OCI-LY3 (cell line): ENCODE data around the gene PCBP3.

Experiments used
- H2AFZ ChIP-seq: fragments of 200-600, 300-600 bp; shearing (Covaris generic); 2 replicates; pipeline ENCODE4 v1.6.0; 2014; ENCODE audit warnings: antibody characterized with exemption, low read depth, low read length
- H3K27ac ChIP-seq: fragments of 200-600, 300-600 bp; sonication (generic); 2 replicates; pipeline ENCODE4 v1.5.1; 2014; ENCODE audit warnings: mild to moderate bottlenecking, low read length, moderate library complexity, mixed read lengths
- H3K27me3 ChIP-seq: fragments of 200-600, 300-600 bp; sonication (generic); 2 replicates; pipeline ENCODE4 v1.6.1; 2014; ENCODE audit warnings: low read depth, low read length, mixed read lengths
- H3K36me3 ChIP-seq: fragments of 200-600, 300-600 bp; sonication (generic); replicated peaks from 2 replicates; pipeline ENCODE3; 2014; ENCODE audit warnings: low read depth, low read length, mixed read lengths
- H3K4me1 ChIP-seq: fragments of 300-600, 200-600 bp; sonication (generic); 2 replicates; pipeline ENCODE4 v1.6.1; 2014; ENCODE audit warnings: low read length, mixed read lengths
- H3K4me2 ChIP-seq: fragments of 200-600, 300-600 bp; sonication (generic); 2 replicates; pipeline ENCODE4 v1.6.1; 2014; ENCODE audit warnings: low read length, mixed read lengths
- H3K4me3 ChIP-seq: fragments of 300-600, 200-600 bp; sonication (generic); 2 replicates; pipeline ENCODE4 v1.5.1; 2014; ENCODE audit warnings: antibody characterized with exemption, mild to moderate bottlenecking, low read length, moderate library complexity
- H3K79me2 ChIP-seq: fragments of 300-600, 200-600 bp; shearing (Covaris generic); 2 replicates; pipeline ENCODE4 v1.6.1; 2014; ENCODE audit warnings: mild to moderate bottlenecking, low read length, mixed read lengths
- H3K9ac ChIP-seq: fragments of 300-600, 200-600 bp; shearing (Covaris generic); 2 replicates; pipeline ENCODE4 v1.6.0; 2014; ENCODE audit warnings: mild to moderate bottlenecking, low read length, moderate library complexity
- H3K9me3 ChIP-seq: fragments of 200-600, 300-600 bp; shearing (Covaris generic); 2 replicates; pipeline ENCODE4 v1.6.1; 2014; ENCODE audit warnings: low read length, mixed read lengths; ENCODE audit not compliant: insufficient read depth
- H4K20me1 ChIP-seq: fragments of 200-600, 300-600 bp; sonication (generic); 2 replicates; pipeline ENCODE4 v1.6.1; 2016; ENCODE audit warnings: low read length, mixed read lengths; ENCODE audit not compliant: insufficient read depth
- EZH2phosphoT487 ChIP-seq: fragments of 200-600 bp; shearing (Covaris generic); IDR thresholded peaks from 2 replicates; pipeline ENCODE4 v1.6.1; 2018; ENCODE audit warnings: antibody characterized with exemption, mixed run types, low read depth
- TF ChIP-seq, protein P1 (sequence below): fragments of 200-600, 300-600 bp; sonication (generic); IDR thresholded peaks from 2 replicates; pipeline ENCODE4 v1.5.1; 2014; ENCODE audit warnings: antibody characterized with exemption, low read length, low read depth

The PCBP3 gene

DNA sequence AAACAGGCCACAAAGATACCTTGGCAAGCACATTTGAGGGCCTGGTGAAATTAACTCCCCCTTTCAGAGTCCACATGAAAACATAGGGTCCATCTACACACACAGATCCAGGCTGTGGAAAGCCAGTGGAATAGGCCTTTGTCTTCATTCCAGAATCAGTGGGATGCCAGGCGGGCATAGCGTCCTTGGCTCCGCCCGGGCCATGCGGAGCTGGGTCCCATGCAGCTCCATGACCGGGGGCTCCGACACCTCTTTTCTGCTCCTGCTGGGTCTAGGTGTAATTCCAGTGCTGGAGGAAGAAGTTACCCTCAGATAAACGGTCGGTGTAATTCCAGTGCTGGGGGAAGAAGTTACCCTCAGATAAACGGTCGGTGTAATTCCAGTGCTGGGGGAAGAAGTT, 274.5 kb downstream of the PCBP3 start:
- Histone ChIP-seq H3K4me2 (no peak overlapping the region), H3K9ac (no peak overlapping the region), H3K27me3 (no peaks in the 10 kb centered on the region), H4K20me1 (no peaks in the 10 kb centered on the region), H3K36me3 (no peaks in the 10 kb centered on the region), H3K27ac (no peak overlapping the region), H3K9me3 (no peaks in the 10 kb centered on the region), H3K4me3 (no peak overlapping the region), H3K79me2 (no peaks in the 10 kb centered on the region), H3K4me1 (no peaks in the 10 kb centered on the region), H2AFZ (no peak overlapping the region)
- TF ChIP-seq EZH2phosphoT487: no peak
- TF ChIP-seq, protein P1, sequence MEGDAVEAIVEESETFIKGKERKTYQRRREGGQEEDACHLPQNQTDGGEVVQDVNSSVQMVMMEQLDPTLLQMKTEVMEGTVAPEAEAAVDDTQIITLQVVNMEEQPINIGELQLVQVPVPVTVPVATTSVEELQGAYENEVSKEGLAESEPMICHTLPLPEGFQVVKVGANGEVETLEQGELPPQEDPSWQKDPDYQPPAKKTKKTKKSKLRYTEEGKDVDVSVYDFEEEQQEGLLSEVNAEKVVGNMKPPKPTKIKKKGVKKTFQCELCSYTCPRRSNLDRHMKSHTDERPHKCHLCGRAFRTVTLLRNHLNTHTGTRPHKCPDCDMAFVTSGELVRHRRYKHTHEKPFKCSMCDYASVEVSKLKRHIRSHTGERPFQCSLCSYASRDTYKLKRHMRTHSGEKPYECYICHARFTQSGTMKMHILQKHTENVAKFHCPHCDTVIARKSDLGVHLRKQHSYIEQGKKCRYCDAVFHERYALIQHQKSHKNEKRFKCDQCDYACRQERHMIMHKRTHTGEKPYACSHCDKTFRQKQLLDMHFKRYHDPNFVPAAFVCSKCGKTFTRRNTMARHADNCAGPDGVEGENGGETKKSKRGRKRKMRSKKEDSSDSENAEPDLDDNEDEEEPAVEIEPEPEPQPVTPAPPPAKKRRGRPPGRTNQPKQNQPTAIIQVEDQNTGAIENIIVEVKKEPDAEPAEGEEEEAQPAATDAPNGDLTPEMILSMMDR: no peak

DNA sequence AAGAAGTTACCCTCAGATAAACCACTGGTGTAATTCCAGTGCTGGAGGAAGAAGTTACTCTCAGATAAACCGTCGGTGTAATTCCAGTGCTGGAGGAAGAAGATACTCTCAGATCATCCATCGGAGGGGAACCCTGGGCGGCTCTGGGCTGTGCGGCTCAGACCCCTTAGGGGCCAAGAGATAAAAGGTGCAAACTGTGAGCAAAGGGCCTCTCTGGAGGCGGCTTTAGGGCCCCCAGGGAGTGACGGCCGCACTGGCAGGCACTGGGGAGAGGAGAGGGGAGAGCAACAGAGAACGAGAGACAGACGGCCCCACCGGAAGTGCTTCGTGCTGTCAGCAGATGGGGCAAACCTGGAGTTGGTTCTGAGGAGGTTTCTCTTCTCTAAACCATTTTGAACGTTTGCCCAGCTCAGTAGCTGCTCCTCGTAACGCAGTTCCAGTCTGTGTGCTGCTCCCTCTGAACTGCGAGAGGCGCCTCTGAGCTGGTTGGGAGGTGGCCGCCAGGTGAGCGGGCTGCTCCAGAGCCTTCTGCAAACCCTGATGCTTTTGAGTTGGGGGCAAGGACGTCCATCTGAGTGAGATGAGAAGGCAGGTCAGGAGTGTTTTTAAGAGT, 275.4 kb downstream of the PCBP3 start:
- no peak overlapping the region for H2AFZ ChIP-seq
- no peak overlapping the region for H3K9ac ChIP-seq
- no peaks in the 10 kb centered on the region for H3K4me1 ChIP-seq
- no peaks in the 10 kb centered on the region for H3K9me3 ChIP-seq
- H3K4me3 ChIP-seq: no peak overlapping the region
- TF ChIP-seq, protein P1: no peak
- TF ChIP-seq EZH2phosphoT487: no peak
- H3K79me2 ChIP-seq: no peaks in the 10 kb centered on the region
- H3K27me3 ChIP-seq: no peaks in the 10 kb centered on the region
- H3K27ac ChIP-seq: no peak overlapping the region
- H3K36me3 ChIP-seq: no peaks in the 10 kb centered on the region
- no peak overlapping the region for H3K4me2 ChIP-seq
- H4K20me1 ChIP-seq: no peaks in the 10 kb centered on the region

DNA sequence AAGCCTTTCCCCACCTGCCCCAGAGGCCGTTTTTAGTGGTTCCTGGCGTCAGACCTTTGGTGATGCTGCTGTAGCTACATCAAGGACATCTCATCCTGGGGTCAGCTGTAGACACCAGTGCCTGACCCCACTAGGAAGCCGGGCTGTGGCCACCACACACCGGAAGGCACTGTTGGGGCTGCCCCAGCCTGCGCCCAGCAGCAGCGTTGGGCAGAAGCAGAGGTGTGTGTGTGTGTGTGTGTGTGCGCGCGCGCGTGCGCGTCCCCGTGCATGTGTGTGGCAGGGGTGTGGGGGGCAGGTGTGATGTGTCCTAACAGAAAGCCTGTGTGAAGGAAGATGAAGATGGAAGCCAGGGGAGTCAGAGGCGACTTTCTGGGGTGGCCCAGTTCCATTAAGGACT, 276.1 kb downstream of the PCBP3 start:
- Histone ChIP-seq H3K27me3 (no peaks in the 10 kb centered on the region), H4K20me1 (no peaks in the 10 kb centered on the region), H3K79me2 (no peaks in the 10 kb centered on the region), H3K9me3 (no peaks in the 10 kb centered on the region), H3K9ac (no peak overlapping the region), H3K4me1 (no peaks in the 10 kb centered on the region), H3K4me2 (no peak overlapping the region), H3K27ac (no peak overlapping the region), H3K4me3 (no peak overlapping the region), H3K36me3 (no peaks in the 10 kb centered on the region), H2AFZ (no peak overlapping the region)
- no peak for TF ChIP-seq EZH2phosphoT487

DNA sequence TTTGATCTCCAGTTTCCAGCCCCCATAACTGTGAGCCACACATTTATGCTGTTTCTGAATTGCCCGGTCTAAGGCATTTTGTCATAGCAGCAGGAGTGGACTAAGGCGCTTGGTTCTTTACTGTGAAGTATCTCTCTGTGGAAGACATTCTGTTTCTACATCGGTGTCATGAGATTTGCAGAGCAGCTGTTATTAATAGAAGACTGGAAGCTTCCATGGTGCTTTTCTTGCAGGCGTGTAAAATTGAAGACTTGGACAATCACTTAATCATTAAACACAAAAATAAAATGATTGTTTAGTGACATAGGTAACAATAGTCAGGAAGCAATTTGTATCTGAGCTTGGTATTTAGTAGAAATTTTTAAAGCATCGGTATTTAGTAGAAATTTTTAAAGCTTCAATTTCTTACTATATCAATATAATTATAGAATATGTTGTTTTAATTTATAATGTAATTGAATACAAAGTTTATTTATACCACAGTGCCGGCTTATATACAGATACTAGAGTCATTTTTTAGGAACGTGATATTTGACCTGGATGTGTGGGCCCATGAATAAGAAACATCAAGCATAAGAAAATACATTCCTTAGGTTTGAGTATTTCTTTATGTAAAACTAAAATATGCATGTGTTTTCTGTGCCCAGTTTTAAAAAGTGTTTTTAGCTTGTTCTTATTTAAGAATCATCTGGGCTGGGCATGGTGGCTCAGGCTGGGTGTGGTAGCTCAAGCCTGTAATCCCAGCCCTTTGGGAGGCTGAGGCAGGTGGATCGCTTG, 277.5 kb downstream of the PCBP3 start:
- H2AFZ ChIP-seq: no peak overlapping the region
- H3K4me3 ChIP-seq: no peak overlapping the region
- no peaks in the 10 kb centered on the region for H3K4me1 ChIP-seq
- H3K36me3 ChIP-seq: no peaks in the 10 kb centered on the region
- no peaks in the 10 kb centered on the region for H3K79me2 ChIP-seq
- H3K4me2 ChIP-seq: no peak overlapping the region
- no peaks in the 10 kb centered on the region for H3K27me3 ChIP-seq
- TF ChIP-seq, protein P1: no peak
- no peak for TF ChIP-seq EZH2phosphoT487
- H4K20me1 ChIP-seq: no peaks in the 10 kb centered on the region
- no peak overlapping the region for H3K9ac ChIP-seq
- H3K9me3 ChIP-seq: no peaks in the 10 kb centered on the region
- H3K27ac ChIP-seq: no peak overlapping the region
